HEK293 (cell line): ENCODE data around the gene ARHGAP45.
A peak's percentile ranks its signal among the peaks of the same experiment; 100 is the strongest.

ENCODE experiments used
- BCL11B ChIP-seq: fragments of 450-650 bp; formaldehyde crosslinking; IDR thresholded peaks from 2 replicates; pipeline ENCODE4 v1.5.1; 2016; ENCODE audit warnings: low read depth, missing biosample characterization, missing genetic modification characterization
- SALL2 ChIP-seq: fragments of 450-650 bp; formaldehyde crosslinking; IDR thresholded peaks from 2 replicates; pipeline ENCODE4 v1.5.0; 2017; ENCODE audit warnings: missing biosample characterization, mild to moderate bottlenecking, missing genetic modification characterization, borderline replicate concordance
- SCRT2 ChIP-seq: fragments of 450-650 bp; formaldehyde crosslinking; IDR thresholded peaks from 2 replicates; pipeline ENCODE4 v1.5.1; 2016; ENCODE audit warnings: missing biosample characterization, missing genetic modification characterization
- ZFP37 ChIP-seq: fragments of 450-650 bp; formaldehyde crosslinking; IDR thresholded peaks from 2 replicates; pipeline ENCODE4 v1.5.1; 2016; ENCODE audit warnings: missing biosample characterization, missing genetic modification characterization
- ZFP69B ChIP-seq: fragments of 450-650 bp; formaldehyde crosslinking; IDR thresholded peaks from 2 replicates; pipeline ENCODE4 v1.5.1; 2016; ENCODE audit warnings: missing biosample characterization, missing genetic modification characterization
- ZNF157 ChIP-seq: fragments of 450-650 bp; formaldehyde crosslinking; IDR thresholded peaks from 2 replicates; pipeline ENCODE4 v1.5.1; 2016; ENCODE audit warnings: missing biosample characterization, missing genetic modification characterization
- ZNF16 ChIP-seq: fragments of 450-650 bp; formaldehyde crosslinking; IDR thresholded peaks from 2 replicates; pipeline ENCODE4 v1.5.1; 2016; ENCODE audit warnings: low read depth, missing biosample characterization, missing genetic modification characterization
- ZNF169 ChIP-seq: fragments of 450-650 bp; formaldehyde crosslinking; IDR thresholded peaks from 2 replicates; pipeline ENCODE4 v1.5.1; 2016; ENCODE audit warnings: missing biosample characterization, missing genetic modification characterization
- ZNF214 ChIP-seq: fragments of 450-650 bp; formaldehyde crosslinking; IDR thresholded peaks from 2 replicates; pipeline ENCODE4 v1.5.1; 2017; ENCODE audit warnings: missing biosample characterization, mild to moderate bottlenecking, missing genetic modification characterization, borderline replicate concordance
- ZNF335 ChIP-seq: fragments of 450-650 bp; formaldehyde crosslinking; conservative IDR thresholded peaks from 2 replicates; pipeline ENCODE4 v1.5.1; 2016; ENCODE audit warnings: missing biosample characterization, missing genetic modification characterization
- ZNF366 ChIP-seq: fragments of 450-650 bp; formaldehyde crosslinking; conservative IDR thresholded peaks from 2 replicates; pipeline ENCODE4 v1.5.1; 2016; ENCODE audit warnings: missing biosample characterization, missing genetic modification characterization
- ZNF37A ChIP-seq: fragments of 450-650 bp; IDR thresholded peaks from 2 replicates; pipeline ENCODE4 v1.5.1; 2018; ENCODE audit warnings: missing biosample characterization, missing genetic modification characterization
- ZNF391 ChIP-seq: fragments of 450-650 bp; formaldehyde crosslinking; IDR thresholded peaks from 2 replicates; pipeline ENCODE4 v1.5.1; 2016; ENCODE audit warnings: low read depth, missing biosample characterization, missing genetic modification characterization, borderline replicate concordance
- ZNF544 ChIP-seq: fragments of 450-650 bp; formaldehyde crosslinking; IDR thresholded peaks from 2 replicates; pipeline ENCODE4 v1.5.0; 2017; ENCODE audit warnings: missing biosample characterization, missing genetic modification characterization
- ZNF548 ChIP-seq: fragments of 450-650 bp; formaldehyde crosslinking; IDR thresholded peaks from 2 replicates; pipeline ENCODE4 v1.5.1; 2016; ENCODE audit warnings: missing biosample characterization, missing genetic modification characterization
- ZNF560 ChIP-seq: fragments of 450-650 bp; formaldehyde crosslinking; IDR thresholded peaks from 2 replicates; pipeline ENCODE4 v1.5.1; 2017; ENCODE audit warnings: missing biosample characterization, missing genetic modification characterization, borderline replicate concordance
- ZNF701 ChIP-seq: fragments of 450-650 bp; formaldehyde crosslinking; IDR thresholded peaks from 2 replicates; pipeline ENCODE4 v1.5.1; 2016; ENCODE audit warnings: missing biosample characterization, missing genetic modification characterization
- ZSCAN23 ChIP-seq: fragments of 450-650 bp; formaldehyde crosslinking; IDR thresholded peaks from 2 replicates; pipeline ENCODE4 v1.5.1; 2016; ENCODE audit warnings: missing biosample characterization, missing genetic modification characterization
- TF ChIP-seq, protein P1 (sequence below): fragments of 450-650 bp; formaldehyde crosslinking; IDR thresholded peaks from 2 replicates; pipeline ENCODE4 v1.5.1; 2016; ENCODE audit warnings: missing biosample characterization, missing genetic modification characterization
- TF ChIP-seq, protein P2 (sequence below): fragments of 450-650 bp; formaldehyde crosslinking; IDR thresholded peaks from 2 replicates; pipeline ENCODE4 v1.5.1; 2016; ENCODE audit warnings: missing biosample characterization, missing genetic modification characterization, low read depth
- TF ChIP-seq, protein P3 (sequence below): fragments of 450-650 bp; formaldehyde crosslinking; IDR thresholded peaks from 2 replicates; pipeline ENCODE4 v1.5.1; 2016; ENCODE audit warnings: missing biosample characterization, missing genetic modification characterization
- TF ChIP-seq, protein P4 (sequence below): fragments of 450-650 bp; IDR thresholded peaks from 2 replicates; pipeline ENCODE4 v1.5.1; 2018; ENCODE audit warnings: missing biosample characterization, missing genetic modification characterization
- TF ChIP-seq, protein P5 (sequence below): fragments of 450-650 bp; formaldehyde crosslinking; conservative IDR thresholded peaks from 2 replicates; pipeline ENCODE4 v1.5.1; 2016; ENCODE audit warnings: low read depth, missing biosample characterization, missing genetic modification characterization
- TF ChIP-seq, protein P6 (sequence below): fragments of 450-650 bp; formaldehyde crosslinking; IDR thresholded peaks from 2 replicates; pipeline ENCODE4; 2016; ENCODE audit warnings: missing biosample characterization, missing genetic modification characterization

Gene ARHGAP45

DNA sequence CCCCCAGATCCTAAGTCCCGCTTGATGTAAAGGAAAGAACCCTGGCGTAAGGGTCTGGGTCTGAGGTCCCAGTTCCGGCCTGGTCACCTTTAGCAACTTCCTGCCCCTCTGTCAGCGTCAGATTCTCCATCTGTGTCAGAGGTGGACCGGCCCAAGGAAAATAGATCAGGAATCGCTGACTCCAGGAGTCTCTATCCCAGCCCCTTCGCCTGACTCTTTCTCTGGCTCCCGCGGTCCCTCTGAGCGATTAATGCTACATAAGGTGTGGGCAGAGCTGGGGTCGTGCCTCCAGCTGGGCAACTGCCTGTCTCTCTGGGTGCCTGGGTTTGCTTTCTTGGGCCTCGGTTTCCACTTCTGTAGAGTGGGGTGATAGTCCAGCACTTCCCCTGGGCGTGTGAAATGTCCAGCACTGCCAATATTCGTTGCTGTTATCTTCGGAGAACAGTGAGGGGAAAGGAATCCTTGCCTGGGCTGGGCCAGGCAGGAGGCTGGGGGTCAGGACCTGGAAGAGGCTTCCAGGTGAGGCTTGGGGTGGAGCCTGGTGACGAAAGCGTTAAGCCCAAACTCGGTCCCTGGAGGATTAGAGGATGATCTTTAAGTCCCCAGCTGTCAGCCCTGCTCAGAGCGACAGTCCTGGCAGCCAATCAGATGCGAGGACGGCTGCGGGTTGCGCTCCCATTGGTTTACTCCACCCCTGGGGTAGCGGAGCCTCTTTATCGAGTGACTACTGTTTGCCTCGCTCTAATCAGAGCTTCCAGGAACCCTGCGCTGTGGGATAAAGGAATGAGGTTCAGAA is 26.3 kb upstream of the ARHGAP45 start (continued):
- TF ChIP-seq, protein P1, sequence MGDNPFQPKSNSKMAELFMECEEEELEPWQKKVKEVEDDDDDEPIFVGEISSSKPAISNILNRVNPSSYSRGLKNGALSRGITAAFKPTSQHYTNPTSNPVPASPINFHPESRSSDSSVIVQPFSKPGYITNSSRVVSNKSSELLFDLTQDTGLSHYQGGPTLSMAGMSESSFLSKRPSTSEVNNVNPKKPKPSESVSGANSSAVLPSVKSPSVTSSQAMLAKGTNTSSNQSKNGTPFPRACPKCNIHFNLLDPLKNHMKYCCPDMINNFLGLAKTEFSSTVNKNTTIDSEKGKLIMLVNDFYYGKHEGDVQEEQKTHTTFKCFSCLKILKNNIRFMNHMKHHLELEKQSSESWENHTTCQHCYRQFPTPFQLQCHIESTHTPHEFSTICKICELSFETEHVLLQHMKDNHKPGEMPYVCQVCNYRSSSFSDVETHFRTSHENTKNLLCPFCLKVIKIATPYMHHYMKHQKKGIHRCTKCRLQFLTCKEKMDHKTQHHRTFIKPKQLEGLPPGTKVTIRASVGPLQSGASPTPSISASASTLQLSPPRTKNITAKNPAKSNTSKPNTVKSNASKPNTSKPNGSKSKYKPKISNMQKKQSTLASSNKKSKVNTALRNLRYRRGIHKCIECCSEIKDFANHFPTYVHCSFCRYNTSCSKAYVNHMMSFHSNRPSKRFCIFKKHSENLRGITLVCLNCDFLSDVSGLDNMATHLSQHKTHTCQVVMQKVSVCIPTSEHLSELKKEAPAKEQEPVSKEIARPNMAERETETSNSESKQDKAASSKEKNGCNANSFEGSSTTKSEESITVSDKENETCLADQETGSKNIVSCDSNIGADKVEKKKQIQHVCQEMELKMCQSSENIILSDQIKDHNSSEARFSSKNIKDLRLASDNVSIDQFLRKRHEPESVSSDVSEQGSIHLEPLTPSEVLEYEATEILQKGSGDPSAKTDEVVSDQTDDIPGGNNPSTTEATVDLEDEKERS (tag by site-specific recombination): no peak
- TF ChIP-seq, protein P2, sequence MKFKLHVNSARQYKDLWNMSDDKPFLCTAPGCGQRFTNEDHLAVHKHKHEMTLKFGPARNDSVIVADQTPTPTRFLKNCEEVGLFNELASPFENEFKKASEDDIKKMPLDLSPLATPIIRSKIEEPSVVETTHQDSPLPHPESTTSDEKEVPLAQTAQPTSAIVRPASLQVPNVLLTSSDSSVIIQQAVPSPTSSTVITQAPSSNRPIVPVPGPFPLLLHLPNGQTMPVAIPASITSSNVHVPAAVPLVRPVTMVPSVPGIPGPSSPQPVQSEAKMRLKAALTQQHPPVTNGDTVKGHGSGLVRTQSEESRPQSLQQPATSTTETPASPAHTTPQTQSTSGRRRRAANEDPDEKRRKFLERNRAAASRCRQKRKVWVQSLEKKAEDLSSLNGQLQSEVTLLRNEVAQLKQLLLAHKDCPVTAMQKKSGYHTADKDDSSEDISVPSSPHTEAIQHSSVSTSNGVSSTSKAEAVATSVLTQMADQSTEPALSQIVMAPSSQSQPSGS (tag by site-specific recombination): no peak
- TF ChIP-seq, protein P3, sequence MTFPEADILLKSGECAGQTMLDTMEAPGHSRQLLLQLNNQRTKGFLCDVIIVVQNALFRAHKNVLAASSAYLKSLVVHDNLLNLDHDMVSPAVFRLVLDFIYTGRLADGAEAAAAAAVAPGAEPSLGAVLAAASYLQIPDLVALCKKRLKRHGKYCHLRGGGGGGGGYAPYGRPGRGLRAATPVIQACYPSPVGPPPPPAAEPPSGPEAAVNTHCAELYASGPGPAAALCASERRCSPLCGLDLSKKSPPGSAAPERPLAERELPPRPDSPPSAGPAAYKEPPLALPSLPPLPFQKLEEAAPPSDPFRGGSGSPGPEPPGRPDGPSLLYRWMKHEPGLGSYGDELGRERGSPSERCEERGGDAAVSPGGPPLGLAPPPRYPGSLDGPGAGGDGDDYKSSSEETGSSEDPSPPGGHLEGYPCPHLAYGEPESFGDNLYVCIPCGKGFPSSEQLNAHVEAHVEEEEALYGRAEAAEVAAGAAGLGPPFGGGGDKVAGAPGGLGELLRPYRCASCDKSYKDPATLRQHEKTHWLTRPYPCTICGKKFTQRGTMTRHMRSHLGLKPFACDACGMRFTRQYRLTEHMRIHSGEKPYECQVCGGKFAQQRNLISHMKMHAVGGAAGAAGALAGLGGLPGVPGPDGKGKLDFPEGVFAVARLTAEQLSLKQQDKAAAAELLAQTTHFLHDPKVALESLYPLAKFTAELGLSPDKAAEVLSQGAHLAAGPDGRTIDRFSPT: no peak
- TF ChIP-seq ZSCAN23 (tag by site-specific recombination) (peak; percentile 48; the same call in 1 of the 2 replicates), ZNF37A (tag by site-specific recombination) (no peak), ZNF16 (tag by site-specific recombination) (no peak; the same call in 1 of the 2 replicates), ZNF335 (tag by site-specific recombination) (no peak; the same call in 1 of the 2 replicates), ZFP37 (tag by site-specific recombination) (no peak), SCRT2 (no peak), ZNF157 (tag by site-specific recombination) (no peak), ZNF366 (tag by site-specific recombination) (no peak; the same call in 1 of the 2 replicates), ZNF548 (tag by site-specific recombination) (no peak), ZNF391 (tag by site-specific recombination) (0 out of 2 replicates have a peak, but pooled peaks have one; percentile 16), SALL2 (tag by site-specific recombination) (no peak), ZNF544 (tag by site-specific recombination) (no peak), ZNF169 (no peak), ZNF701 (tag by site-specific recombination) (no peak), ZNF214 (tag by site-specific recombination) (no peak), BCL11B (tag by site-specific recombination) (no peak; the same call in 1 of the 2 replicates), ZFP69B (tag by site-specific recombination) (no peak), ZNF560 (no peak)
- TF ChIP-seq, protein P4, sequence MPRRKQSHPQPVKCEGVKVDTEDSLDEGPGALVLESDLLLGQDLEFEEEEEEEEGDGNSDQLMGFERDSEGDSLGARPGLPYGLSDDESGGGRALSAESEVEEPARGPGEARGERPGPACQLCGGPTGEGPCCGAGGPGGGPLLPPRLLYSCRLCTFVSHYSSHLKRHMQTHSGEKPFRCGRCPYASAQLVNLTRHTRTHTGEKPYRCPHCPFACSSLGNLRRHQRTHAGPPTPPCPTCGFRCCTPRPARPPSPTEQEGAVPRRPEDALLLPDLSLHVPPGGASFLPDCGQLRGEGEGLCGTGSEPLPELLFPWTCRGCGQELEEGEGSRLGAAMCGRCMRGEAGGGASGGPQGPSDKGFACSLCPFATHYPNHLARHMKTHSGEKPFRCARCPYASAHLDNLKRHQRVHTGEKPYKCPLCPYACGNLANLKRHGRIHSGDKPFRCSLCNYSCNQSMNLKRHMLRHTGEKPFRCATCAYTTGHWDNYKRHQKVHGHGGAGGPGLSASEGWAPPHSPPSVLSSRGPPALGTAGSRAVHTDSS (tag by site-specific recombination): no peak
- TF ChIP-seq, protein P5, sequence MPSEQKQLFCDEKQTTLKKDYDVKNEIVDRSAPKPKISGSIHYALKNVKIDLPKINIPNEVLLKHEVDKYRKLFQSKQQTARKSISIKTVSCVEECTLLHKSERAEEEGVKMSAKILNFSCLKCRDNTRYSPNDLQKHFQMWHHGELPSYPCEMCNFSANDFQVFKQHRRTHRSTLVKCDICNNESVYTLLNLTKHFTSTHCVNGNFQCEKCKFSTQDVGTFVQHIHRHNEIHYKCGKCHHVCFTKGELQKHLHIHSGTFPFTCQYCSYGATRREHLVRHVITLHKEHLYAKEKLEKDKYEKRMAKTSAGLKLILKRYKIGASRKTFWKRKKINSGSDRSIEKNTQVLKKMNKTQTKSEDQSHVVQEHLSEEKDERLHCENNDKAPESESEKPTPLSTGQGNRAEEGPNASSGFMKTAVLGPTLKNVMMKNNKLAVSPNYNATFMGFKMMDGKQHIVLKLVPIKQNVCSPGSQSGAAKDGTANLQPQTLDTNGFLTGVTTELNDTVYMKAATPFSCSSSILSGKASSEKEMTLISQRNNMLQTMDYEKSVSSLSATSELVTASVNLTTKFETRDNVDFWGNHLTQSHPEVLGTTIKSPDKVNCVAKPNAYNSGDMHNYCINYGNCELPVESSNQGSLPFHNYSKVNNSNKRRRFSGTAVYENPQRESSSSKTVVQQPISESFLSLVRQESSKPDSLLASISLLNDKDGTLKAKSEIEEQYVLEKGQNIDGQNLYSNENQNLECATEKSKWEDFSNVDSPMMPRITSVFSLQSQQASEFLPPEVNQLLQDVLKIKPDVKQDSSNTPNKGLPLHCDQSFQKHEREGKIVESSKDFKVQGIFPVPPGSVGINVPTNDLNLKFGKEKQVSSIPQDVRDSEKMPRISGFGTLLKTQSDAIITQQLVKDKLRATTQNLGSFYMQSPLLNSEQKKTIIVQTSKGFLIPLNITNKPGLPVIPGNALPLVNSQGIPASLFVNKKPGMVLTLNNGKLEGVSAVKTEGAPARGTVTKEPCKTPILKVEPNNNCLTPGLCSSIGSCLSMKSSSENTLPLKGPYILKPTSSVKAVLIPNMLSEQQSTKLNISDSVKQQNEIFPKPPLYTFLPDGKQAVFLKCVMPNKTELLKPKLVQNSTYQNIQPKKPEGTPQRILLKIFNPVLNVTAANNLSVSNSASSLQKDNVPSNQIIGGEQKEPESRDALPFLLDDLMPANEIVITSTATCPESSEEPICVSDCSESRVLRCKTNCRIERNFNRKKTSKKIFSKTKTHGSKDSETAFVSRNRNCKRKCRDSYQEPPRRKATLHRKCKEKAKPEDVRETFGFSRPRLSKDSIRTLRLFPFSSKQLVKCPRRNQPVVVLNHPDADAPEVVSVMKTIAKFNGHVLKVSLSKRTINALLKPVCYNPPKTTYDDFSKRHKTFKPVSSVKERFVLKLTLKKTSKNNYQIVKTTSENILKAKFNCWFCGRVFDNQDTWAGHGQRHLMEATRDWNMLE (tag by site-specific recombination): no peak
- TF ChIP-seq, protein P6, sequence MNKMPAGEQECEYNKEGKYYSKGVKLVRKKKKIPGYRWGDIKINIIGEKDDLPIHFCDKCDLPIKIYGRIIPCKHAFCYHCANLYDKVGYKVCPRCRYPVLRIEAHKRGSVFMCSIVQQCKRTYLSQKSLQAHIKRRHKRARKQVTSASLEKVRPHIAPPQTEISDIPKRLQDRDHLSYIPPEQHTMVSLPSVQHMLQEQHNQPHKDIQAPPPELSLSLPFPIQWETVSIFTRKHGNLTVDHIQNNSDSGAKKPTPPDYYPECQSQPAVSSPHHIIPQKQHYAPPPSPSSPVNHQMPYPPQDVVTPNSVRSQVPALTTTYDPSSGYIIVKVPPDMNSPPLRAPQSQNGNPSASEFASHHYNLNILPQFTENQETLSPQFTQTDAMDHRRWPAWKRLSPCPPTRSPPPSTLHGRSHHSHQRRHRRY (tag by site-specific recombination): no peak
